A549 (cell line): ENCODE data around the gene SINHCAF. TPM values are rescaled to one million over a fixed set of nuclear protein-coding genes. Genes with fewer than 3 reads are reported as not detected.

Source experiments
- ATAC-seq, 2 experiments: fragments of 200-7000 bp in 1 of 2; fragments of >200 bp in 1 of 2; cut with Nextera tagmentation in 1 of 2; cut with Tn5 transposase in 1 of 2; 3 replicates each; pipeline versions ENCODE4 v1.8.0 to v1.9.1; 2018 to 2020; ENCODE audit warnings: mild to moderate bottlenecking in 1 of 2, moderate library complexity in 1 of 2
- CTCF ChIA-PET: fragments of 300-600 bp; sonication (Branson Sonifier 250); formaldehyde crosslinking; extraction: SDS; loops from one replicate; lab custom pipeline; 2021; ENCODE audit warnings: antibody characterized with exemption, inconsistent platforms; lab: Yijun Ruan, JAX
- POLR2A ChIA-PET: fragments of 350-600 bp; formaldehyde crosslinking; extraction: SDS; loops from one replicate; lab custom pipeline; 2021; ENCODE audit warnings: antibody characterized with exemption, inconsistent platforms; lab: Yijun Ruan, JAX
- DNase-seq, 2 experiments: peaks; one replicate each; pipeline versions ENCODE4 v3.0.0 to v3.0.0-alpha.2; 2011 to 2016; ENCODE audit warnings: low read depth in 1 of 2, low spot score in 1 of 2
- FAIRE-seq: peaks from 2 replicates; lab custom pipeline; 2011; peaks lifted over from hg19 to GRCh38; lab: Jason Lieb, UNC
- H3K27ac ChIP-seq, 2 experiments: fragments of >200 bp; sonication (Bioruptor Twin); formaldehyde crosslinking; 3 replicates each; pipeline ENCODE4 v1.5.1; 2016 to 2017
- H3K4me1 ChIP-seq: fragments of >200 bp; sonication (Bioruptor Twin); formaldehyde crosslinking; 3 replicates; pipeline ENCODE4 v1.6.1; 2016
- H3K4me2 ChIP-seq: fragments of >200 bp; sonication (Bioruptor Twin); formaldehyde crosslinking; 3 replicates; pipeline ENCODE4 v1.6.1; 2016
- H3K4me3 ChIP-seq: fragments of >200 bp; sonication (Bioruptor Twin); formaldehyde crosslinking; 3 replicates; pipeline ENCODE4 v1.5.1; 2016
- H3K9me3 ChIP-seq: fragments of >200 bp; sonication (Bioruptor Twin); formaldehyde crosslinking; 3 replicates; pipeline ENCODE4 v1.6.1; 2016
- CHD4 ChIP-seq: fragments of 200-600 bp; sonication (generic); IDR thresholded peaks from 2 replicates; pipeline ENCODE4 v1.6.1; 2016; ENCODE audit warnings: antibody characterized with exemption, mild to moderate bottlenecking, borderline replicate concordance
- EHMT2 ChIP-seq: fragments of 200-600 bp; sonication (generic); IDR thresholded peaks from 2 replicates; pipeline ENCODE4 v1.6.1; 2016; ENCODE audit warnings: antibody characterized with exemption, low read depth, mild to moderate bottlenecking, moderate library complexity
- EP300 ChIP-seq, 2 experiments: fragments of >200 bp; sonication (Bioruptor Twin); formaldehyde crosslinking; IDR thresholded peaks; 2 replicates in 1 of 2; 3 replicates in 1 of 2; pipeline ENCODE4 v1.6.1; 2016 to 2017
- FOSL2 ChIP-seq, 2 experiments: fragments of 450-650 bp in 1 of 2; fragments of >200 bp in 1 of 2; sonication (Bioruptor Twin) in 1 of 2; formaldehyde crosslinking; IDR thresholded peaks; 2 replicates each; pipeline versions ENCODE4 v1.5.0 to v1.6.1; 2016 to 2020; ENCODE audit warnings: mild to moderate bottlenecking in 1 of 2, moderate library complexity in 1 of 2
- GATA3 ChIP-seq: IDR thresholded peaks from 2 replicates; pipeline ENCODE4 v1.6.1; 2012; ENCODE audit warnings: borderline replicate concordance
- HEYL ChIP-seq: fragments of 250-450 bp; sonication (Bioruptor Pico); IDR thresholded peaks from 2 replicates; pipeline ENCODE4 v1.8.0; 2021; ENCODE audit warnings: mild to moderate bottlenecking, moderate library complexity
- HOXB13 ChIP-seq: fragments of 250-450 bp; sonication (Bioruptor Pico); IDR thresholded peaks from 2 replicates; pipeline ENCODE4 v1.5.0; 2020; ENCODE audit warnings: low read depth, mild to moderate bottlenecking, moderate library complexity
- HOXB5 ChIP-seq: fragments of 250-450 bp; sonication (Bioruptor Pico); IDR thresholded peaks from 2 replicates; pipeline ENCODE4 v1.5.0; 2020; ENCODE audit warnings: mild to moderate bottlenecking, moderate library complexity
- MAFK ChIP-seq: fragments of 450-650 bp; IDR thresholded peaks from 2 replicates; pipeline ENCODE4 v1.6.1; 2014; ENCODE audit not compliant: partially characterized antibody
- PHF8 ChIP-seq: fragments of 200-600 bp; sonication (generic); IDR thresholded peaks from 2 replicates; pipeline ENCODE4 v1.6.1; 2016; ENCODE audit warnings: low read depth, mild to moderate bottlenecking, antibody characterized with exemption, moderate library complexity, borderline replicate concordance
- POLR2A ChIP-seq: IDR thresholded peaks from 2 replicates; pipeline ENCODE4 v1.6.1; 2012; ENCODE audit warnings: mild to moderate bottlenecking, low read length
- RAD21 ChIP-seq, 2 experiments: fragments of >200 bp in 1 of 2; sonication (Bioruptor Twin) in 1 of 2; formaldehyde crosslinking in 1 of 2; IDR thresholded peaks in 1 of 2; conservative IDR thresholded peaks in 1 of 2; 2 replicates in 1 of 2; 3 replicates in 1 of 2; pipeline ENCODE4 v1.6.1; 2012 to 2018; ENCODE audit warnings: inconsistent platforms in 1 of 2
- SMC3 ChIP-seq: fragments of >200 bp; sonication (Bioruptor Twin); formaldehyde crosslinking; IDR thresholded peaks from 3 replicates; pipeline ENCODE4 v1.6.1; 2018; ENCODE audit warnings: inconsistent platforms
- TFCP2L1 ChIP-seq: fragments of 250-450 bp; sonication (Bioruptor Pico); IDR thresholded peaks from 2 replicates; pipeline ENCODE4 v1.5.0; 2021; ENCODE audit warnings: mild to moderate bottlenecking
- TP53 ChIP-seq: fragments of 250-450 bp; sonication (Bioruptor Pico); IDR thresholded peaks from 2 replicates; pipeline ENCODE4 v1.5.0; 2021; ENCODE audit warnings: mild to moderate bottlenecking, moderate library complexity
- WGBS: methylation state at CpG from one replicate; pipeline ENCODE4 v1.1.6; 2017; ENCODE audit errors: missing lambda C conversion rate; 5-methylcytosine and 5-hydroxymethylcytosine counted together
- polyA plus RNA-seq, 4 experiments: library from polyadenylated mRNA; depleted of rRNA in 3 of 4; stranded (reverse); fragments of >200 nt; fragmentation: RNase III in 1 of 4; extraction: RNeasy Plus Mini Kit Qiagen cat#74134 plus additional on column Dnase treatment in 1 of 4; gene quantifications; 2 replicates in 3 of 4; 3 replicates in 1 of 4; pipeline ENCODE4 v1.2.3, GENCODE V29; 2011 to 2017
- TF ChIP-seq, protein P1 (sequence below): fragments of 150-350 bp; IDR thresholded peaks from 2 replicates; pipeline ENCODE4 v1.6.1; 2014; ENCODE audit warnings: low read depth, mild to moderate bottlenecking, low read length
- TF ChIP-seq, protein P2 (sequence below): fragments of 200-600 bp; sonication (generic); IDR thresholded peaks from 2 replicates; pipeline ENCODE4 v1.6.1; 2016; ENCODE audit warnings: antibody characterized with exemption, mild to moderate bottlenecking, moderate library complexity
- TF ChIP-seq, protein P3 (sequence below): fragments of >200 bp; sonication (Bioruptor Twin); formaldehyde crosslinking; IDR thresholded peaks from 3 replicates; pipeline ENCODE4 v1.5.1; 2016
- TF ChIP-seq, protein P4 (sequence below): IDR thresholded peaks from 2 replicates; pipeline ENCODE4 v1.6.1; 2012
- TF ChIP-seq, protein P5 (sequence below): IDR thresholded peaks from 2 replicates; pipeline ENCODE4 v1.6.1; 2012; ENCODE audit warnings: low read depth, borderline replicate concordance

The SINHCAF gene
- polyA plus RNA-seq, 2 of the 4 experiments (the other 2 are of a cell fraction): 38.8 to 106 TPM

DNA sequence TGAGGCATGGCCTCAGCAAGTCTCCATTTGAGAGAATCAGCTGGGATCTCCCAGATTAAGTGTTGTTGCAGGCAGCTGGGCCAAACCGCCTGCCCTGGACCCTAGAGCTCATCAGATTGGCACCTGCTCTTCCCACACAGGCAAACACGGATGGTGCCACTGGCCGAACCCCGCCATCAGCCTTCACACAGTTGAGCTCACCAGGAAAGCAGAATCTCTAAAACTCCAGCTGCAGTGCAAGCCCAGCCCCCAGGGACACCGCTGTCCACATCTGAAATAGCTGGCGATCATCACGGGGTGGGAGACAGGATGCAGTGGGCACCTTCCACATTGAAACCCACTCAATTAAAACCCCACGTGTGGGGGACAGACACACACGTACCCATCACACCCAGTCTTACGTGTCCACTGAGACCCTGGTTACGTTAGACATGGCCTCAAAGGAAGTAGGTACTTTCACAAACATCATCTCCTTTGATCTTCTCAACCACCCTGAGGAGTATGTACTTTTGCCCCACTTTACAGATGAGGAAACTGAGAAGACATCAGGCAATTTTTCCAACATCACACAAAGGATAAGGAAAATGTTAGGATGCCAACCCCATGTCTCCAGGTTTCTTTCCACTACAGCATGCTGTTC lies 88.8 kb downstream of the SINHCAF start:
- ChIA-PET POLR2A (no interaction called here), CTCF (interaction anchor here (1.1 to 9.8 kb wide), 9 partner anchors 8 to 390 kb away, joined by 3 to 72 read pairs (median 11); no protein-coding TSS in a partner anchor)
- Histone ChIP-seq H3K4me3 (no peak overlapping the region), H3K4me1 (no peaks in the 10 kb centered on the region), H3K4me2 (no peak overlapping the region), H3K9me3 (no peaks in the 10 kb centered on the region), H3K27ac (no peak overlapping the region)
- TF ChIP-seq, protein P1, sequence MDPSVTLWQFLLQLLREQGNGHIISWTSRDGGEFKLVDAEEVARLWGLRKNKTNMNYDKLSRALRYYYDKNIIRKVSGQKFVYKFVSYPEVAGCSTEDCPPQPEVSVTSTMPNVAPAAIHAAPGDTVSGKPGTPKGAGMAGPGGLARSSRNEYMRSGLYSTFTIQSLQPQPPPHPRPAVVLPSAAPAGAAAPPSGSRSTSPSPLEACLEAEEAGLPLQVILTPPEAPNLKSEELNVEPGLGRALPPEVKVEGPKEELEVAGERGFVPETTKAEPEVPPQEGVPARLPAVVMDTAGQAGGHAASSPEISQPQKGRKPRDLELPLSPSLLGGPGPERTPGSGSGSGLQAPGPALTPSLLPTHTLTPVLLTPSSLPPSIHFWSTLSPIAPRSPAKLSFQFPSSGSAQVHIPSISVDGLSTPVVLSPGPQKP: no peak
- TF ChIP-seq FOSL2 (IDR thresholded peaks at IDR 0.05): no peak
- TF ChIP-seq FOSL2 (CRISPR knock-in tag; IDR thresholded peaks at IDR 0.05): no peak
- TF ChIP-seq, protein P2, sequence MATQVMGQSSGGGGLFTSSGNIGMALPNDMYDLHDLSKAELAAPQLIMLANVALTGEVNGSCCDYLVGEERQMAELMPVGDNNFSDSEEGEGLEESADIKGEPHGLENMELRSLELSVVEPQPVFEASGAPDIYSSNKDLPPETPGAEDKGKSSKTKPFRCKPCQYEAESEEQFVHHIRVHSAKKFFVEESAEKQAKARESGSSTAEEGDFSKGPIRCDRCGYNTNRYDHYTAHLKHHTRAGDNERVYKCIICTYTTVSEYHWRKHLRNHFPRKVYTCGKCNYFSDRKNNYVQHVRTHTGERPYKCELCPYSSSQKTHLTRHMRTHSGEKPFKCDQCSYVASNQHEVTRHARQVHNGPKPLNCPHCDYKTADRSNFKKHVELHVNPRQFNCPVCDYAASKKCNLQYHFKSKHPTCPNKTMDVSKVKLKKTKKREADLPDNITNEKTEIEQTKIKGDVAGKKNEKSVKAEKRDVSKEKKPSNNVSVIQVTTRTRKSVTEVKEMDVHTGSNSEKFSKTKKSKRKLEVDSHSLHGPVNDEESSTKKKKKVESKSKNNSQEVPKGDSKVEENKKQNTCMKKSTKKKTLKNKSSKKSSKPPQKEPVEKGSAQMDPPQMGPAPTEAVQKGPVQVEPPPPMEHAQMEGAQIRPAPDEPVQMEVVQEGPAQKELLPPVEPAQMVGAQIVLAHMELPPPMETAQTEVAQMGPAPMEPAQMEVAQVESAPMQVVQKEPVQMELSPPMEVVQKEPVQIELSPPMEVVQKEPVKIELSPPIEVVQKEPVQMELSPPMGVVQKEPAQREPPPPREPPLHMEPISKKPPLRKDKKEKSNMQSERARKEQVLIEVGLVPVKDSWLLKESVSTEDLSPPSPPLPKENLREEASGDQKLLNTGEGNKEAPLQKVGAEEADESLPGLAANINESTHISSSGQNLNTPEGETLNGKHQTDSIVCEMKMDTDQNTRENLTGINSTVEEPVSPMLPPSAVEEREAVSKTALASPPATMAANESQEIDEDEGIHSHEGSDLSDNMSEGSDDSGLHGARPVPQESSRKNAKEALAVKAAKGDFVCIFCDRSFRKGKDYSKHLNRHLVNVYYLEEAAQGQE: no peak
- no peak for TF ChIP-seq SMC3
- no peak for TF ChIP-seq MAFK
- no peak for TF ChIP-seq TFCP2L1 (CRISPR knock-in tag)
- no peak for TF ChIP-seq GATA3
- TF ChIP-seq PHF8: no peak
- TF ChIP-seq TP53 (CRISPR knock-in tag): no peak
- no peak for TF ChIP-seq POLR2A
- TF ChIP-seq, protein P3, sequence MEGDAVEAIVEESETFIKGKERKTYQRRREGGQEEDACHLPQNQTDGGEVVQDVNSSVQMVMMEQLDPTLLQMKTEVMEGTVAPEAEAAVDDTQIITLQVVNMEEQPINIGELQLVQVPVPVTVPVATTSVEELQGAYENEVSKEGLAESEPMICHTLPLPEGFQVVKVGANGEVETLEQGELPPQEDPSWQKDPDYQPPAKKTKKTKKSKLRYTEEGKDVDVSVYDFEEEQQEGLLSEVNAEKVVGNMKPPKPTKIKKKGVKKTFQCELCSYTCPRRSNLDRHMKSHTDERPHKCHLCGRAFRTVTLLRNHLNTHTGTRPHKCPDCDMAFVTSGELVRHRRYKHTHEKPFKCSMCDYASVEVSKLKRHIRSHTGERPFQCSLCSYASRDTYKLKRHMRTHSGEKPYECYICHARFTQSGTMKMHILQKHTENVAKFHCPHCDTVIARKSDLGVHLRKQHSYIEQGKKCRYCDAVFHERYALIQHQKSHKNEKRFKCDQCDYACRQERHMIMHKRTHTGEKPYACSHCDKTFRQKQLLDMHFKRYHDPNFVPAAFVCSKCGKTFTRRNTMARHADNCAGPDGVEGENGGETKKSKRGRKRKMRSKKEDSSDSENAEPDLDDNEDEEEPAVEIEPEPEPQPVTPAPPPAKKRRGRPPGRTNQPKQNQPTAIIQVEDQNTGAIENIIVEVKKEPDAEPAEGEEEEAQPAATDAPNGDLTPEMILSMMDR: no peak
- no peak for TF ChIP-seq HOXB5 (CRISPR knock-in tag)
- TF ChIP-seq, protein P4, sequence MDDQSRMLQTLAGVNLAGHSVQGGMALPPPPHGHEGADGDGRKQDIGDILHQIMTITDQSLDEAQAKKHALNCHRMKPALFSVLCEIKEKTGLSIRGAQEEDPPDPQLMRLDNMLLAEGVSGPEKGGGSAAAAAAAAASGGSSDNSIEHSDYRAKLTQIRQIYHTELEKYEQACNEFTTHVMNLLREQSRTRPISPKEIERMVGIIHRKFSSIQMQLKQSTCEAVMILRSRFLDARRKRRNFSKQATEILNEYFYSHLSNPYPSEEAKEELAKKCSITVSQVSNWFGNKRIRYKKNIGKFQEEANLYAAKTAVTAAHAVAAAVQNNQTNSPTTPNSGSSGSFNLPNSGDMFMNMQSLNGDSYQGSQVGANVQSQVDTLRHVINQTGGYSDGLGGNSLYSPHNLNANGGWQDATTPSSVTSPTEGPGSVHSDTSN: no peak
- TF ChIP-seq, protein P5, sequence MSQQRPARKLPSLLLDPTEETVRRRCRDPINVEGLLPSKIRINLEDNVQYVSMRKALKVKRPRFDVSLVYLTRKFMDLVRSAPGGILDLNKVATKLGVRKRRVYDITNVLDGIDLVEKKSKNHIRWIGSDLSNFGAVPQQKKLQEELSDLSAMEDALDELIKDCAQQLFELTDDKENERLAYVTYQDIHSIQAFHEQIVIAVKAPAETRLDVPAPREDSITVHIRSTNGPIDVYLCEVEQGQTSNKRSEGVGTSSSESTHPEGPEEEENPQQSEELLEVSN: no peak
- TF ChIP-seq HEYL (CRISPR knock-in tag): no peak
- no peak for TF ChIP-seq EHMT2
- no peak for TF ChIP-seq HOXB13 (CRISPR knock-in tag)
- no peak for TF ChIP-seq EP300 (IDR thresholded peaks at IDR 0.05)
- TF ChIP-seq CHD4: no peak
- no peak for TF ChIP-seq RAD21 (conservative IDR thresholded peaks at IDR 0.05 in 1 of 2, IDR thresholded peaks at IDR 0.05 in 1 of 2)
- 69% methylated on average over 11 of the region's 11 CpGs for WGBS
- ATAC-seq (no peak), FAIRE-seq (no peak), DNase-seq (no peak)
